ENCODE measurements around the gene GALR2.
A peak's percentile ranks its signal among the peaks of the same experiment; 100 is the strongest.

Gene GALR2, protein sequence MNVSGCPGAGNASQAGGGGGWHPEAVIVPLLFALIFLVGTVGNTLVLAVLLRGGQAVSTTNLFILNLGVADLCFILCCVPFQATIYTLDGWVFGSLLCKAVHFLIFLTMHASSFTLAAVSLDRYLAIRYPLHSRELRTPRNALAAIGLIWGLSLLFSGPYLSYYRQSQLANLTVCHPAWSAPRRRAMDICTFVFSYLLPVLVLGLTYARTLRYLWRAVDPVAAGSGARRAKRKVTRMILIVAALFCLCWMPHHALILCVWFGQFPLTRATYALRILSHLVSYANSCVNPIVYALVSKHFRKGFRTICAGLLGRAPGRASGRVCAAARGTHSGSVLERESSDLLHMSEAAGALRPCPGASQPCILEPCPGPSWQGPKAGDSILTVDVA

DNA sequence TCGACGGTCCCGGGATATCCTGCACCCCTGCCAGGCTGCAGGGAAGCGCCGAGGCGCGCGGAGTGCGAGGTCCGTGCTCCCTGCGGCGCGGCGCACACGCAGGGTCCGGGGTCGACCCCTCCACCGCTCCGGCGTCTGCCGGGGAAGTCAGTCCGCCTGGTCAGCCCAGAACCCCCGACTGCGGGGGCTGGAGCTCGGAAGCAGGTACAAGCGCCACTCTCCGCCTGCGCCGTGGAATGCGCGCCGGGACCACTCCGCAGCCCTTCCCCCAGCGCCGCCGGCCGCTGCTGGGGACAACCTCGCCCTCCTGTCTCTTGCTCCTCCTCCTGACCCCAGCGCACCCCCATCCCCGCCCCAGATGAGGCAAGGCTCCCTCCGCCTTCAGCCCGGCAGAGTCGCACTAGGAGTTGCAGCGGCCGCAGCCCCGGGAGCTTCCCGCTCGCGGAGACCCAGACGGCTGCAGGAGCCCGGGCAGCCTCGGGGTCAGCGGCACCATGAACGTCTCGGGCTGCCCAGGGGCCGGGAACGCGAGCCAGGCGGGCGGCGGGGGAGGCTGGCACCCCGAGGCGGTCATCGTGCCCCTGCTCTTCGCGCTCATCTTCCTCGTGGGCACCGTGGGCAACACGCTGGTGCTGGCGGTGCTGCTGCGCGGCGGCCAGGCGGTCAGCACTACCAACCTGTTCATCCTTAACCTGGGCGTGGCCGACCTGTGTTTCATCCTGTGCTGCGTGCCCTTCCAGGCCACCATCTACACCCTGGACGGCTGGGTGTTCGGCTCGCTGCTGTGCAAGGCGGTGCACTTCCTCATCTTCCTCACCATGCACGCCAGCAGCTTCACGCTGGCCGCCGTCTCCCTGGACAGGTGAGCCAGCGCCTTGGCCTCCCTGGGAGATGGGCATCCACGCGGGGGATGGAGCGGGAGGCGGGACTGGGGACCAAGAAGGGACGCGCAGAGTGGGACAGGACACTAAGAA lies at the start of gene GALR2:
GALR2 (plus strand) TSS at position 392 of the 974 bp plus-strand sequence; CDS start at position 495, 103 bp downstream.
- Histone ChIP-seq H3K9me3 (ENCODE audit: control insufficient read depth in 5 of 5, low read length in 5 of 5) (no peaks in the 10 kb centered on the region), H3K4me1 (ENCODE audit: control insufficient read depth in 5 of 5, insufficient read depth in 5 of 5, low read length in 5 of 5) (peaks cover 0 to 60% (median 59%) of the 10 kb centered on the region in 5 donors), H3K27ac (ENCODE audit: low read depth, low read length) (no peak within 1 kb of the TSS), H3K9ac (ENCODE audit: low read length in 5 of 5) (no peak within 1 kb of the TSS), H3K27me3 (ENCODE audit: control insufficient read depth in 5 of 5, insufficient read depth in 4 of 5, low read length in 5 of 5) (peaks cover 50 to 62% (median 55%) of the 10 kb centered on the region in 5 donors), H3K4me3 (ENCODE audit: low read depth in 1 of 5, low read length in 5 of 5) (peak within 1 kb of the TSS in 1 of 5 donors; percentile 38), H3K36me3 (ENCODE audit: control insufficient read depth in 5 of 5, insufficient read depth in 5 of 5, low read length in 5 of 5) (no peaks in the 10 kb centered on the region)

DNA sequence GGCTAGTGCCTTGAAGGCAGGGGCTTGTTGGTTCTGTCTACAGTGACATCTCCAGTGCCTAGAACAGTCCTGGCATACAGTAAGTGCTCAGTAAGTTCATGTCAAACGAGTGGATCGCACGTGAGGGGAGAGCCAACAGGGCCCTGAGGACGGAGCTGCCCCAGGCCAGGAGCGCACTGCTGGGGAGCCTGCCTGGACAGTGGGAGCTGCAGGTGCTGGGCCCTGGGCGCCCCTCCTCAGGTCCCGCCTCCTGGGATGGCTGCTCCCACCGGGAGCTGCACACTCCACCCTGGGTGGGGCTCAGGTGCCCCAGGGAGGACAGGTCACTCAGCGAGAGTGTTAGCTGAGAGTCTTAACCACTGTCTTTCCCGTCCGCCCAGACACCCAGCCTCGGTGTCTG lies 49.3 kb upstream of the GALR2 start:
- no peaks in the 10 kb centered on the region for H3K9me3 ChIP-seq (ENCODE audit: control insufficient read depth in 5 of 5, low read length in 5 of 5)
- H3K4me3 ChIP-seq (ENCODE audit: low read depth in 1 of 5, low read length in 5 of 5) = no peak overlapping the region
- H3K27me3 ChIP-seq (ENCODE audit: control insufficient read depth in 5 of 5, insufficient read depth in 4 of 5, low read length in 5 of 5) = peaks cover 0 to 17% (median 4%) of the 10 kb centered on the region in 5 donors
- peaks cover 0 to 8% (median 0%) of the 10 kb centered on the region in 5 donors for H3K4me1 ChIP-seq (ENCODE audit: control insufficient read depth in 5 of 5, insufficient read depth in 5 of 5, low read length in 5 of 5)
- no peaks in the 10 kb centered on the region for H3K36me3 ChIP-seq (ENCODE audit: control insufficient read depth in 5 of 5, insufficient read depth in 5 of 5, low read length in 5 of 5)
- H3K27ac ChIP-seq (ENCODE audit: low read depth, low read length) = no peak overlapping the region
- no peak overlapping the region for H3K9ac ChIP-seq (ENCODE audit: low read length in 5 of 5)

DNA sequence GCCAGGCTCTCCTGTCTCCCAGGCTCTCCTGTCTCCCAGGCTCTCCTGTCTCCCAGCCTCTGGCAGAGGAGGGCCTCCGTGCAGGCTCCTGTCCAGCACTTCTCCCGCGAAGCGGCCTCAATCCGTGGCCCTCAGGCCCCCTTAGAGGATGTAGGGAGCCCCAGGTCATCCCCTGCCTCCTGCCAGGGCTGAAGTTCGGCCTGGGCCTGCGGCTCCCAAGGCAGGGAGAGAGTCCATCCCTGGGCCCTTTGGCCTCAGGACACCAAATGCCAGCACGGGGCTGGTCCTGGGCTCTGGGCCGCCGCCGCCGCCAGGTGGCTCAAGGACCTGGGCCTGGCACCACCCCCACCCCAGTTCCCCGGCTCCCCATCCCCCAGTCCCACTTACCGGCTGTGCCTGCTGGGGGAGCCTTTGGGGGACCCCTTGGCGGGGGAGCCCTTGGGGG lies 47.8 kb upstream of the GALR2 start:
- Histone ChIP-seq H3K27me3 (ENCODE audit: control insufficient read depth in 5 of 5, insufficient read depth in 4 of 5, low read length in 5 of 5) (peaks cover 0 to 17% (median 4%) of the 10 kb centered on the region in 5 donors), H3K9ac (ENCODE audit: low read length in 5 of 5) (no peak overlapping the region), H3K4me3 (ENCODE audit: low read depth in 1 of 5, low read length in 5 of 5) (no peak overlapping the region), H3K27ac (ENCODE audit: low read depth, low read length) (no peak overlapping the region), H3K4me1 (ENCODE audit: control insufficient read depth in 5 of 5, insufficient read depth in 5 of 5, low read length in 5 of 5) (peaks cover 0 to 8% (median 0%) of the 10 kb centered on the region in 5 donors), H3K9me3 (ENCODE audit: control insufficient read depth in 5 of 5, low read length in 5 of 5) (no peaks in the 10 kb centered on the region), H3K36me3 (ENCODE audit: control insufficient read depth in 5 of 5, insufficient read depth in 5 of 5, low read length in 5 of 5) (no peaks in the 10 kb centered on the region)

DNA sequence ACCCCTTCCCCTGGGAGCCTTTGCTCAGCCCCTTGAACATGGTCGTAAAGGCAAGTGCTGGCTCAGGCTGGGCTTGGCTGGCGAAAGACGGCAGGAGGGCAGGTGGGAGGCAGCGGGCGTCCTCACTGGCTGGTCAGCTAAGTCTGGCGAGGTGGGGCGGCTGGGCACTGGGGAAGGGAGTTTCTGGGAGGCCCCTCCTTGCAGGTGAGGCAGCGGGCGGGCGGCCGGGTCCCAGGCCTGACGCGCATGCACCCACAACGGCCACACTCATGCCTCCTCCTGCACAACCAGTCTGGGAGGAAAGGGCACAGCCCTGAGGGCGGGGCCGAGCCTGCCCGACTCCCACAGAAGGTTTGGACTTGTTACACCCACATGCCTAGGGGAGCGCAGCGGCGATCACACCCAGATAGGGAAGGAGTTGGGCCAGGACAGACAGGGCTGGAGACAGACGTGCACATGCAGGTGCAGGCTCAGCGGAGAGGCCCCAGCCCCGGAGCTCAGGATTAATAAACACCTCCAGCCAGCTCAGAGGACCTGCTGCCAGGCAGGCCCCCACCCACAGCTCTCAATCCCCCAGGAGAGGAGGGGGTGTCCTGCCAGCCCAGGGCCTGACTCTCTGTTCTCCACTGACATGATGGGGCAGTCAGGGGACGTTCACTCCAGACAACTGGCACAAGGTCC lies 47.3 kb upstream of the GALR2 start, which contains the start of gene EVPL:
EVPL (minus strand) TSS at position 148 of the 681 bp plus-strand sequence; CDS start at position 40, 108 bp downstream.
- H3K36me3 ChIP-seq (ENCODE audit: control insufficient read depth in 5 of 5, insufficient read depth in 5 of 5, low read length in 5 of 5) = no peaks in the 10 kb centered on the region
- H3K27me3 ChIP-seq (ENCODE audit: control insufficient read depth in 5 of 5, insufficient read depth in 4 of 5, low read length in 5 of 5) = peaks cover 0 to 19% (median 5%) of the 10 kb centered on the region in 5 donors
- peaks cover 0 to 8% (median 0%) of the 10 kb centered on the region in 5 donors for H3K4me1 ChIP-seq (ENCODE audit: control insufficient read depth in 5 of 5, insufficient read depth in 5 of 5, low read length in 5 of 5)
- no peak within 1 kb of the TSS for H3K4me3 ChIP-seq (ENCODE audit: low read depth in 1 of 5, low read length in 5 of 5)
- no peaks in the 10 kb centered on the region for H3K9me3 ChIP-seq (ENCODE audit: control insufficient read depth in 5 of 5, low read length in 5 of 5)
- no peak within 1 kb of the TSS for H3K9ac ChIP-seq (ENCODE audit: low read length in 5 of 5)
- no peak within 1 kb of the TSS for H3K27ac ChIP-seq (ENCODE audit: low read depth, low read length)

DNA sequence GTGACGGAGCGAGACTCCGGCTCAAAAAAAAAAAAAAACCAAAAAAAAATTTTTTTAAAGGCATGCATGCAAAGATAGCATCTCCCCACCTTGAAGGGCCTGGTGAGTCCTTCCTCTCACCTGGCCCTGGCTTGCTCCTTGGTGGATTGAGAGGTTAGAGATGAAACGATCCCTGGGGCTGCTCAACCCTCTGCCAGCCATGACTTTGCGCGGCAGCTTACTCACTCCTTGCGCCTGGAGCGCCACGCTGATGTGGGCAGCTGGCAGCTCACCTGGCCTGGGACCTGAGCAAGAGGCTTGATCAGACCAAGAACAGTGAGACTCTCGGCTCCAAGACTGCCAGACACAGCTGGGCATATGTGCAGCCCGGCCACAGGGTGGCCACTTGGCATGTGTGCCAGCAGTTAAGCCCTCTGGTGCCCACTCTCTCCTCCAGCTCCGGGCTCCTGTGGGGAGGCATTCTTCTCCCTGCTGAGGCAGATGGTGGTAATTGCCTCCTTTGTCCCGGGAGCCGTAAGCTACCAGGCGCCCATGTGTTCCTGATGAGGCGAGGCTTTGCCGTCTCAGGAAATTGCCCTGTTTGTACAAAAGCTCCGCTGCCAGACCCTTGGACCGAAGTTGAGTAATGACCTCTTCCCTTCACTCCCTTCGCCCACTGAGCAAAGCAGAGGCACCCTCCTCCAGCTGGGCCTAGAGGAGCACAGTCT lies 42.4 kb upstream of the GALR2 start:
- H3K9ac ChIP-seq (ENCODE audit: low read length in 5 of 5) = no peak overlapping the region
- H3K4me1 ChIP-seq (ENCODE audit: control insufficient read depth in 5 of 5, insufficient read depth in 5 of 5, low read length in 5 of 5) = peaks cover 0 to 10% (median 4%) of the 10 kb centered on the region in 5 donors
- peaks cover 0 to 5% (median 0%) of the 10 kb centered on the region in 5 donors for H3K27me3 ChIP-seq (ENCODE audit: control insufficient read depth in 5 of 5, insufficient read depth in 4 of 5, low read length in 5 of 5)
- no peaks in the 10 kb centered on the region for H3K9me3 ChIP-seq (ENCODE audit: control insufficient read depth in 5 of 5, low read length in 5 of 5)
- H3K4me3 ChIP-seq (ENCODE audit: low read depth in 1 of 5, low read length in 5 of 5) = no peak overlapping the region
- no peak overlapping the region for H3K27ac ChIP-seq (ENCODE audit: low read depth, low read length)
- H3K36me3 ChIP-seq (ENCODE audit: control insufficient read depth in 5 of 5, insufficient read depth in 5 of 5, low read length in 5 of 5) = no peaks in the 10 kb centered on the region

DNA sequence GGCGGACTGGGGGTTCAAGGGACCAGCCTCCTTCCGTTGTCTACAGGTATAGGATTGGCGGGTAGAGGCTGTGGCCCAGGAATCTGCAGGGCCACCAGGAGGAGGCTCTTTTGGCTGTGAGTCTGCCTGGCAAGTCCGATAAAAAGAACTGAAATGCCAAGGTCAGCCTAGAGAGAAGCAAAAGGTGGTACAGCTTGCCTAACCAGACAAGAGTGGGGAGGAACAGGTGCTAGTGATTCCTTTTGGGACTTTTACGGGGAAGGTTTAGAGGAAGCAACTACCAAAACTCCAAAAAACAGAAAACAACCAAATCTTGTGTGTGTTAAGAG lies 41.8 kb upstream of the GALR2 start:
- Histone ChIP-seq H3K4me1 (ENCODE audit: control insufficient read depth in 5 of 5, insufficient read depth in 5 of 5, low read length in 5 of 5) (peaks cover 0 to 10% (median 4%) of the 10 kb centered on the region in 5 donors), H3K4me3 (ENCODE audit: low read depth in 1 of 5, low read length in 5 of 5) (no peak overlapping the region), H3K27me3 (ENCODE audit: control insufficient read depth in 5 of 5, insufficient read depth in 4 of 5, low read length in 5 of 5) (peaks cover 0 to 5% (median 0%) of the 10 kb centered on the region in 5 donors), H3K27ac (ENCODE audit: low read depth, low read length) (no peak overlapping the region), H3K9ac (ENCODE audit: low read length in 5 of 5) (no peak overlapping the region), H3K36me3 (ENCODE audit: control insufficient read depth in 5 of 5, insufficient read depth in 5 of 5, low read length in 5 of 5) (peaks cover 0 to 1% (median 0%) of the 10 kb centered on the region in 5 donors), H3K9me3 (ENCODE audit: control insufficient read depth in 5 of 5, low read length in 5 of 5) (no peaks in the 10 kb centered on the region)

DNA sequence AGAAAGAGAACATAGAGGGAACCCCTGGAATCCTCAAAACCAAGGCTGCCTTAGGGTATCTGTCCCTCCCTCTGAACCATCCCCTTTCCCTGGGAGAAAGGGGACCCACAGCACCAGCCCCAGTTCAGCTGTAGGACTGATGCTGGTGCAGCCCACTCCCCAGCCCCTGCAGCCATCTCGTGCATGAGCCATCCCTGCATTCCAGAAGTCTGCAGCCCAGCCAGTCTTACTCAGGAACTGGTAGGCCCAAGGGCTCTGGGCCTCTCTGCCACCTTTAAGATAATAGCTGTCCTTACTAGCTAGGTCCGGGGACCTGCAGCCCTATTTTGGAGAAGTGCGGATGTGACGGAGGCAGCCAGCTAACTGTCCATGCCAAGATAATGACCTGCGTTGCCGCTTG lies 41.4 kb upstream of the GALR2 start:
- H3K27ac ChIP-seq (ENCODE audit: low read depth, low read length) = no peak overlapping the region
- H3K9me3 ChIP-seq (ENCODE audit: control insufficient read depth in 5 of 5, low read length in 5 of 5) = no peaks in the 10 kb centered on the region

DNA sequence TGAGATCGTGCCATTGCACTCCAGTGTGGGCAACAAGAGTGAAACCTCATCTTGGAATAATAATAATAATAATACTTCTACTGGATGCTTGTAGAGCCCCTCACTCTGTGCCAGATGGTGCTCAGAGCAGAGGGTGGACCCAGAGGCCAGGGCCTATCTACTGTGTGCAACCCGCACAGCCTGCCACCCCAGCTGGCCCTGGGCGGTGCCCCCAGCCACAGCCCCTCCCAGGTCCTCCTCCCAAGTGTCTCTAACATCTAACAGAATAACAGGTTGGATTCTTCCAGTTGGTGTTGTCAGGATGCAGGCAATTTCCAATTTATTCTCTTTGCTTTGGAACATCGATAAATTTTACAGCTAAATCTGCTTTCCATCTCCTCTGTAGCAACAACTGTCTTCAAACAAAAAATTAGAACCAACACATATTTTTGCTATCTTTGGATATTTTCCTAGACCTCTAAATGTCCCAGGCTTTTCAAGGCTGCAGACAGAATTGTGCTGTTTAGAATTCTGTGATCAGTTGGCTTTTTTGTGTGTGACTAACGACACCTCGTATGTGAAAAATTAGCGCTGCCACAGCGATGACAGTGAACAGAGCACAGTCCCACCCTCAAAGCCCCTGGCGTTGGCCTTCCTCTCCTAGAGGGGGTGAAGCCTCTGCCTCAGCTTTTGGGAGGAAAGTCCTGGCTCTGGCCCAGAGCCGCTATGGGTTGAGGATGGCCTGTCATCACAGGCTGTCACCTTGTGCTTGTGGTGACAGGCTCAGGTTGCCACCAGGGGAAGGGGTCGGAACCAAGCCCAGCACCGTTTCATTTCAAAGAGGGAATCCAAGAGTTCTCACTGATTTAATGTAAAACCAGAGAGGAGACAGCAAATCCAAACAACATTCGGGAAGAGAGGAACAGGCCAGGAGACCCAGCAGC lies 39.9 kb upstream of the GALR2 start:
- Histone ChIP-seq H3K9ac (ENCODE audit: low read length in 5 of 5) (peak overlapping the region in 1 of 5 donors; percentile 42), H3K27me3 (ENCODE audit: control insufficient read depth in 5 of 5, insufficient read depth in 4 of 5, low read length in 5 of 5) (peaks cover 0 to 4% (median 0%) of the 10 kb centered on the region in 5 donors), H3K36me3 (ENCODE audit: control insufficient read depth in 5 of 5, insufficient read depth in 5 of 5, low read length in 5 of 5) (peaks cover 7 to 19% (median 16%) of the 10 kb centered on the region in 5 donors), H3K4me3 (ENCODE audit: low read depth in 1 of 5, low read length in 5 of 5) (no peak overlapping the region), H3K27ac (ENCODE audit: low read depth, low read length) (no peak overlapping the region), H3K4me1 (ENCODE audit: control insufficient read depth in 5 of 5, insufficient read depth in 5 of 5, low read length in 5 of 5) (peaks cover 0 to 6% (median 3%) of the 10 kb centered on the region in 5 donors), H3K9me3 (ENCODE audit: control insufficient read depth in 5 of 5, low read length in 5 of 5) (no peaks in the 10 kb centered on the region)

More for the DNA sequence above, 41.4 kb upstream of the GALR2 start:
- Histone ChIP-seq H3K4me1 (ENCODE audit: control insufficient read depth in 5 of 5, insufficient read depth in 5 of 5, low read length in 5 of 5) (peaks cover 0 to 10% (median 4%) of the 10 kb centered on the region in 5 donors), H3K9ac (ENCODE audit: low read length in 5 of 5) (no peak overlapping the region), H3K4me3 (ENCODE audit: low read depth in 1 of 5, low read length in 5 of 5) (no peak overlapping the region), H3K27me3 (ENCODE audit: control insufficient read depth in 5 of 5, insufficient read depth in 4 of 5, low read length in 5 of 5) (peaks cover 0 to 5% (median 0%) of the 10 kb centered on the region in 5 donors), H3K36me3 (ENCODE audit: control insufficient read depth in 5 of 5, insufficient read depth in 5 of 5, low read length in 5 of 5) (peaks cover under 1 to 4% (median 3%) of the 10 kb centered on the region in 5 donors)
